HepG2 (cell line): ENCODE results near the gene TBL3. TPM values are rescaled to one million over a fixed set of nuclear protein-coding genes. Genes with fewer than 3 reads are reported as not detected.

Experiments used
- HNF4G ChIP-seq, 2 experiments: sonication (generic) in 1 of 2; formaldehyde crosslinking in 1 of 2; IDR thresholded peaks; 2 replicates each; pipeline versions ENCODE4 v1.4.0 to v1.6.1; 2011 to 2020; ENCODE audit warnings: borderline replicate concordance in 2 of 2, low read depth in 2 of 2, mild to moderate bottlenecking in 2 of 2, low read length in 1 of 2, missing genetic modification reagents in 1 of 2, moderate library complexity in 1 of 2
- NFKB2 ChIP-seq: sonication (generic); formaldehyde crosslinking; IDR thresholded peaks from 2 replicates; pipeline ENCODE4 v1.4.0; 2020; ENCODE audit warnings: missing genetic modification reagents, borderline replicate concordance
- SAP130 ChIP-seq: IDR thresholded peaks from 2 replicates; pipeline ENCODE4 v1.6.1; 2016; ENCODE audit warnings: low read depth
- ZNF562 ChIP-seq: sonication (generic); formaldehyde crosslinking; IDR thresholded peaks from 2 replicates; pipeline ENCODE4 v1.8.0; 2022; ENCODE audit warnings: missing genetic modification reagents, borderline replicate concordance
- ZSCAN29 ChIP-seq: sonication (generic); formaldehyde crosslinking; conservative IDR thresholded peaks from 2 replicates; pipeline ENCODE4 v1.4.0; 2020; ENCODE audit warnings: mild to moderate bottlenecking, missing genetic modification reagents
- polyA plus RNA-seq, 8 experiments: library from polyadenylated mRNA; depleted of rRNA in 3 of 8; stranded (reverse) in 7 of 8; unstranded in 1 of 8; fragments of >200 nt; fragmentation: Illumina TruSeq in 4 of 8; extraction: Trizol in 4 of 8; gene quantifications; 2 replicates each; pipeline versions ENCODE4 v1.2.1 to v1.2.3, GENCODE V29; 2011 to 2016; ENCODE audit warnings: low read depth in 4 of 8, missing spikeins in 1 of 8, mixed read lengths in 1 of 8; ENCODE audit not compliant: insufficient read depth in 1 of 8
- total RNA-seq, 5 experiments: library from RNA; depleted of rRNA; stranded (reverse); fragments of >200 nt; fragmentation: Illumina TruSeq; extraction: Trizol; gene quantifications; 2 replicates each; pipeline ENCODE4 v1.2.3, GENCODE V29; 2016; ENCODE audit warnings: low read depth in 1 of 5
- TF ChIP-seq, protein P1 (sequence below): sonication (generic); formaldehyde crosslinking; IDR thresholded peaks from 2 replicates; pipeline ENCODE4 v1.4.0; 2020; ENCODE audit warnings: missing genetic modification reagents, borderline replicate concordance
- TF ChIP-seq, protein P2 (sequence below): sonication (generic); formaldehyde crosslinking; IDR thresholded peaks from 2 replicates; pipeline ENCODE4 v1.8.0; 2022; ENCODE audit warnings: mild to moderate bottlenecking, missing genetic modification reagents, moderate library complexity
- TF ChIP-seq, protein P3 (sequence below): sonication (generic); formaldehyde crosslinking; IDR thresholded peaks from one replicate; pipeline ENCODE4 v1.5.1; 2020; ENCODE audit warnings: mild to moderate bottlenecking, missing genetic modification reagents; ENCODE audit errors: not compliant biosample characterization

The TBL3 gene
- total and polyA plus RNA-seq, 2 of the 13 experiments (the other 11 are each of a cell fraction or from before 2014, with no cell fraction given) = 16.8 to 38.0 TPM

DNA sequence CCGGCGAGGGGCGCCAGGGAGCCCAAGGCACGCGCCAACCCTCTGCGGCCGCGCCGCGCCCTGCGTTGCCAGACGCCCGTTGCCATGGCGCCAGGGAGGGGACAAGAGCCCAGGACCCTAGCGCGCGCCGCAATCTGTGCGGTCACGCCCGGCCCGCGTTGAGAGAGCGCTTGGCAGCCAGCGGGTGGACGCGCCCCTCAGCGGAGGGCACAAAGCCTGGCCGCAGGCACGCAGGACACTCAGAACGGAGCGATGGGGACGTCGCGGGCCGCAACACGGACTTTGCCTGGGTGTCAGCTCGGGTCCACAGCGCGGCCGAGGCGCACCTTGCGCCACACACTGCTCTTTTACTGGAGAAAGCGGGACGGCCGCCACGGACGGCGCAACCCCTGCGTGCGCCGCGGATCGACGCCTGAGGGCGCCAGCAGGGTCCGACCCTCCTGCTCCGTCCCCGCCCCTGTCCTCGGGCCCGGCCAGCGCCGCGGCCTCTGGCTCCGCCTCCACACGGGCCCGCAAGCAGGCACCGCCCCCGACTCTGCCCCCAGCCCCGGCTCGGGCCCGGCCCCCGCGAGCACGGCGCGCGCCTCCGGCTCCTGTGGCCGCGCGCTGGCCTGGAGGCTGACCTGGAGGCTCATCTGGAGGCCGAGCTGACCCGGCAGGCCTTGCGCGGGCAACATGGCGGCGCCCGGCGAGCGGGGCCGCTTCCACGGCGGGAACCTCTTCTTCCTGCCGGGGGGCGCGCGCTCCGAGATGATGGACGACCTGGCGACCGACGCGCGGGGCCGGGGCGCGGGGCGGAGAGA lies 11.9 kb downstream of the TBL3 start, which contains the start of gene GFER (continued):
- TF ChIP-seq, protein P1, sequence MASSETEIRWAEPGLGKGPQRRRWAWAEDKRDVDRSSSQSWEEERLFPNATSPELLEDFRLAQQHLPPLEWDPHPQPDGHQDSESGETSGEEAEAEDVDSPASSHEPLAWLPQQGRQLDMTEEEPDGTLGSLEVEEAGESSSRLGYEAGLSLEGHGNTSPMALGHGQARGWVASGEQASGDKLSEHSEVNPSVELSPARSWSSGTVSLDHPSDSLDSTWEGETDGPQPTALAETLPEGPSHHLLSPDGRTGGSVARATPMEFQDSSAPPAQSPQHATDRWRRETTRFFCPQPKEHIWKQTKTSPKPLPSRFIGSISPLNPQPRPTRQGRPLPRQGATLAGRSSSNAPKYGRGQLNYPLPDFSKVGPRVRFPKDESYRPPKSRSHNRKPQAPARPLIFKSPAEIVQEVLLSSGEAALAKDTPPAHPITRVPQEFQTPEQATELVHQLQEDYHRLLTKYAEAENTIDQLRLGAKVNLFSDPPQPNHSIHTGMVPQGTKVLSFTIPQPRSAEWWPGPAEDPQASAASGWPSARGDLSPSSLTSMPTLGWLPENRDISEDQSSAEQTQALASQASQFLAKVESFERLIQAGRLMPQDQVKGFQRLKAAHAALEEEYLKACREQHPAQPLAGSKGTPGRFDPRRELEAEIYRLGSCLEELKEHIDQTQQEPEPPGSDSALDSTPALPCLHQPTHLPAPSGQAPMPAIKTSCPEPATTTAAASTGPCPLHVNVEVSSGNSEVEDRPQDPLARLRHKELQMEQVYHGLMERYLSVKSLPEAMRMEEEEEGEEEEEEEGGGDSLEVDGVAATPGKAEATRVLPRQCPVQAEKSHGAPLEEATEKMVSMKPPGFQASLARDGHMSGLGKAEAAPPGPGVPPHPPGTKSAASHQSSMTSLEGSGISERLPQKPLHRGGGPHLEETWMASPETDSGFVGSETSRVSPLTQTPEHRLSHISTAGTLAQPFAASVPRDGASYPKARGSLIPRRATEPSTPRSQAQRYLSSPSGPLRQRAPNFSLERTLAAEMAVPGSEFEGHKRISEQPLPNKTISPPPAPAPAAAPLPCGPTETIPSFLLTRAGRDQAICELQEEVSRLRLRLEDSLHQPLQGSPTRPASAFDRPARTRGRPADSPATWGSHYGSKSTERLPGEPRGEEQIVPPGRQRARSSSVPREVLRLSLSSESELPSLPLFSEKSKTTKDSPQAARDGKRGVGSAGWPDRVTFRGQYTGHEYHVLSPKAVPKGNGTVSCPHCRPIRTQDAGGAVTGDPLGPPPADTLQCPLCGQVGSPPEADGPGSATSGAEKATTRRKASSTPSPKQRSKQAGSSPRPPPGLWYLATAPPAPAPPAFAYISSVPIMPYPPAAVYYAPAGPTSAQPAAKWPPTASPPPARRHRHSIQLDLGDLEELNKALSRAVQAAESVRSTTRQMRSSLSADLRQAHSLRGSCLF = no peak
- peak; percentile 76 for TF ChIP-seq SAP130
- TF ChIP-seq ZSCAN29 = no peak
- peak; percentile 33; the same call in 1 of the 2 replicates for TF ChIP-seq NFKB2 (CRISPR knock-in tag)
- TF ChIP-seq, protein P2, sequence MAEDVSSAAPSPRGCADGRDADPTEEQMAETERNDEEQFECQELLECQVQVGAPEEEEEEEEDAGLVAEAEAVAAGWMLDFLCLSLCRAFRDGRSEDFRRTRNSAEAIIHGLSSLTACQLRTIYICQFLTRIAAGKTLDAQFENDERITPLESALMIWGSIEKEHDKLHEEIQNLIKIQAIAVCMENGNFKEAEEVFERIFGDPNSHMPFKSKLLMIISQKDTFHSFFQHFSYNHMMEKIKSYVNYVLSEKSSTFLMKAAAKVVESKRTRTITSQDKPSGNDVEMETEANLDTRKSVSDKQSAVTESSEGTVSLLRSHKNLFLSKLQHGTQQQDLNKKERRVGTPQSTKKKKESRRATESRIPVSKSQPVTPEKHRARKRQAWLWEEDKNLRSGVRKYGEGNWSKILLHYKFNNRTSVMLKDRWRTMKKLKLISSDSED (CRISPR knock-in tag) = no peak
- peak; percentile 11; the same call in 1 of the 2 replicates for TF ChIP-seq HNF4G (IDR thresholded peaks at IDR 0.05; ENCODE audit: borderline replicate concordance, low read depth, low read length)
- peak; percentile 38; the same call in 1 of the 2 replicates for TF ChIP-seq HNF4G (CRISPR knock-in tag; IDR thresholded peaks at IDR 0.05; ENCODE audit: borderline replicate concordance, low read depth)
- TF ChIP-seq, protein P3, sequence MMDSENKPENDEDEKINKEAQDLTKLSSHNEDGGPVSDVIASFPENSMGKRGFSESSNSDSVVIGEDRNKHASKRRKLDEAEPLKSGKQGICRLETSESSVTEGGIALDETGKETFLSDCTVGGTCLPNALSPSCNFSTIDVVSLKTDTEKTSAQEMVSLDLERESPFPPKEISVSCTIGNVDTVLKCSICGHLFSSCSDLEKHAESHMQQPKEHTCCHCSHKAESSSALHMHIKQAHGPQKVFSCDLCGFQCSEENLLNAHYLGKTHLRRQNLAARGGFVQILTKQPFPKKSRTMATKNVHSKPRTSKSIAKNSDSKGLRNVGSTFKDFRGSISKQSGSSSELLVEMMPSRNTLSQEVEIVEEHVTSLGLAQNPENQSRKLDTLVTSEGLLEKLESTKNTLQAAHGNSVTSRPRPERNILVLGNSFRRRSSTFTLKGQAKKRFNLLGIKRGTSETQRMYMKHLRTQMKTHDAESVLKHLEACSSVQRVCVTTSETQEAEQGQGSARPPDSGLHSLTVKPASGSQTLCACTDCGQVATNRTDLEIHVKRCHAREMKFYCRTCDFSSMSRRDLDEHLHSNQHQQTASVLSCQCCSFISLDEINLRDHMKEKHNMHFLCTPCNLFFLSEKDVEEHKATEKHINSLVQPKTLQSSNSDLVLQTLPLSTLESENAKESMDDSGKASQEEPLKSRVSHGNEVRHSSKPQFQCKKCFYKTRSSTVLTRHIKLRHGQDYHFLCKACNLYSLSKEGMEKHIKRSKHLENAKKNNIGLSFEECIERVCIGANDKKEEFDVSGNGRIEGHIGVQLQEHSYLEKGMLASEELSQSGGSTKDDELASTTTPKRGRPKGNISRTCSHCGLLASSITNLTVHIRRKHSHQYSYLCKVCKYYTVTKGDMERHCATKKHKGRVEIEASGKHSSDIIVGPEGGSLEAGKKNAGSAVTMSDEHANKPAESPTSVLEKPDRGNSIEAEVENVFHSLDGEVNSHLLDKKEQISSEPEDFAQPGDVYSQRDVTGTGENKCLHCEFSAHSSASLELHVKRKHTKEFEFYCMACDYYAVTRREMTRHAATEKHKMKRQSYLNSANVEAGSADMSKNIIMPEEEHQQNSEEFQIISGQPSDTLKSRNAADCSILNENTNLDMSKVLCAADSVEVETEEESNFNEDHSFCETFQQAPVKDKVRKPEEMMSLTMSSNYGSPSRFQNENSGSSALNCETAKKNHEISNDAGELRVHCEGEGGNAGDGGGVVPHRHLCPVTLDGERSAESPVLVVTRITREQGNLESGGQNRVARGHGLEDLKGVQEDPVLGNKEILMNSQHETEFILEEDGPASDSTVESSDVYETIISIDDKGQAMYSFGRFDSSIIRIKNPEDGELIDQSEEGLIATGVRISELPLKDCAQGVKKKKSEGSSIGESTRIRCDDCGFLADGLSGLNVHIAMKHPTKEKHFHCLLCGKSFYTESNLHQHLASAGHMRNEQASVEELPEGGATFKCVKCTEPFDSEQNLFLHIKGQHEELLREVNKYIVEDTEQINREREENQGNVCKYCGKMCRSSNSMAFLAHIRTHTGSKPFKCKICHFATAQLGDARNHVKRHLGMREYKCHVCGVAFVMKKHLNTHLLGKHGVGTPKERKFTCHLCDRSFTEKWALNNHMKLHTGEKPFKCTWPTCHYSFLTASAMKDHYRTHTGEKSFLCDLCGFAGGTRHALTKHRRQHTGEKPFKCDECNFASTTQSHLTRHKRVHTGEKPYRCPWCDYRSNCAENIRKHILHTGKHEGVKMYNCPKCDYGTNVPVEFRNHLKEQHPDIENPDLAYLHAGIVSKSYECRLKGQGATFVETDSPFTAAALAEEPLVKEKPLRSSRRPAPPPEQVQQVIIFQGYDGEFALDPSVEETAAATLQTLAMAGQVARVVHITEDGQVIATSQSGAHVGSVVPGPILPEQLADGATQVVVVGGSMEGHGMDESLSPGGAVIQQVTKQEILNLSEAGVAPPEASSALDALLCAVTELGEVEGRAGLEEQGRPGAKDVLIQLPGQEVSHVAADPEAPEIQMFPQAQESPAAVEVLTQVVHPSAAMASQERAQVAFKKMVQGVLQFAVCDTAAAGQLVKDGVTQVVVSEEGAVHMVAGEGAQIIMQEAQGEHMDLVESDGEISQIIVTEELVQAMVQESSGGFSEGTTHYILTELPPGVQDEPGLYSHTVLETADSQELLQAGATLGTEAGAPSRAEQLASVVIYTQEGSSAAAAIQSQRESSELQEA (CRISPR knock-in tag) = peak; percentile 68
- no peak for TF ChIP-seq ZNF562 (CRISPR knock-in tag)
